ENCODE data around the gene FAM222B.
"Not testable (repeated sequence)": the region's sequence is repeated elsewhere in the genome, so short reads cannot be mapped to it uniquely, and the experiment has no call there.

The FAM222B gene

DNA sequence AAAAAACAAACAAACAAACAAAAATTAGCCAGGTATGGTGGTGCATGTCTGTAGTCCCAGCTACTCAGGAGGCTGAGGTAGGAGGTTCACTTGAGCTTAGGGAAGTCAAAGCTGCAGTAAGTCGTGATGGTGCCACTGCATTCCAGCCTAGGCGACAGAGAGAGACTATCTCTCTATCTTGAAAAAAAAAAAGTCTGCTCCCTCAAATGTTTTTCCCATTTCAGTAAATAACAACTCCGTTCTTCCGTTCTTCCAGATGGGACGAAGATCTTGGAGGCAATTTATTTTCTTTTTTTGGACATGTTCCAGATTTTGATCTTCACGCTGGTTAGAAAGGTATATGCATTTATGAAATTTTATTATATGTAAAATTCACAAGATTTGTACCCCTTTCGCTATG is 31.2 kb upstream of the FAM222B start:
- no peak for DNase-seq (ENCODE audit: low read depth, low spot score)

DNA sequence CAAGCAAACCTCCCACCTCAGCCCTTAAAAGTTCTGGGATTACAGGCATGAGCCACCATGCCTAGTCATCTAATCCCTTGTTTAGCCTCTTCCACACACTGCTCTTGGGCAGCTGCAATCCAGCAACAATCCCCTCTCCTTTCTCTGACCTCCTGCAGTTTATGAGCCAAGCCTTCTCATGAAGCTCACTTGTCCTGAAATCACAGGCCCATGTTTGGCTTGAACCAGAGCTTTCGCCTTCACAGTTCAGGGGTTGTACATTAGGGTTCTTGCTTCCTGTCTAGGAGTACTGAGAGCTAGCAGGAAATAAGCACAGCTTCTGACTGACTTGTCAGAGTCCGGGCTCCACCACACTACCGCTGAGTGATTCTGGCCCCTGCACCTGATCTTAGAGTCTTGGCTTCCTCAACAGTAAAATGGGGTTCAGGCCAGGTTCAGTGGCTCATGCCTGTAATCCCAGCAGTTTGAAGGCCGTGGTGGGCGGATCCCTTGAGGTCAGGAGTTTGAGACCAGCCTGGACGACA is 28.5 kb upstream of the FAM222B start:
- peak; percentile 28 for DNase-seq (ENCODE audit: low read depth, low spot score)

DNA sequence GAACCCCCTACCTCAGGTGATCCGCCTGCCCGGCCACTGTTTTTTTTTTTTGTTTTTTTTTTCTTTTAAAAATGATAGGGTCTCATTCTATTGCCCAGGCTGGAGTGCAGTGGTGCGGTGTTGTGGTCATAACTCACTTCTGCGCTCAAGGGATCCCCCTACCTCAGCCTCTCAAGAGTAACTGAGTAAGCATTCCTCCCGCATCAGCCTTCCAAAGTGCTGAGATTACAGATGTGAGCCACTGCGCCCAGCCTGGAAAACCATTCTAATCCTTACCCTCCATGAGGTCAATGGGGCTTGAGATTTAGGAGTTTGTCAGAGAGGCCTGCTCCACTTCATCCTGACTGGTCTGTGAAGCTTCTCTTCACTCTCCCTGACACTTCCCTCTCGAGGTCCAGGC is 24.7 kb upstream of the FAM222B start:
- no peak for DNase-seq (ENCODE audit: low read depth, low spot score)

DNA sequence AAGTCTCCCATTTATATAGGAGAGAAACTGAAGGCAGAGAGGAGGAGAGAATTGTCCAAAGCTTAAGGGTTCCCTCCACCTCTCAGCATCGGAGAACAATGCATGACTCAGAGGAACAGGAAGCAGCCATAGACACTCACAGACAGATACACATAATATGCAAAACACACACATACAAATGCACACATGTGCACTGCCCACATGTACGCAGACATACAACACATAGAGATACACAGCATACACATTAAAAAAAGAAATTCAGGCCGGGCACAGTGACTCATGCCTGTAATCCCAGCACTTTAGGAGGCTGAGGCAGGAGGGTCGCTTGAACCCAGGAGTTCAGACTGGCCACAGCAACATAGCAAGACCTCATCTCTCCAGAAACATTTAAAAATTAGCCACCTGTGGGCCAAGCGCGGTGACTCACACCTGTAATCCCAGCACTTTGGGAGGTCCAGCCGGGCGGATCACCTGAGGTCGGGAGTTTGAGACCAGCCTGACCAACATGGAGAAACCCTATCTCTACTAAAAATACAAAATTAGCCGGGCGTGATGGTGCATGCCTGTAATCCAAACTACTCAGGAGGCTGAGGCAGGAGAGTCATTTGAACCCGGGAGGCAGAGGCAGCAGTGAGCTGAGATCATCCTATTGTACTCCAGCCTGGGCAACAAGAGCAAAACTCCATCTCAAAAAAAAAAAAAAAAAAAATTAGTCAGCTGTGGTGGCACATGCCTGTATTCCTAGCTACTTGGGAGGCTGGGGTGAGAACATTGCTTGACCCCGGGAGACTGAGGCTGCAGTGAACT is 23.6 kb upstream of the FAM222B start:
- no peak for DNase-seq (ENCODE audit: low read depth, low spot score)

DNA sequence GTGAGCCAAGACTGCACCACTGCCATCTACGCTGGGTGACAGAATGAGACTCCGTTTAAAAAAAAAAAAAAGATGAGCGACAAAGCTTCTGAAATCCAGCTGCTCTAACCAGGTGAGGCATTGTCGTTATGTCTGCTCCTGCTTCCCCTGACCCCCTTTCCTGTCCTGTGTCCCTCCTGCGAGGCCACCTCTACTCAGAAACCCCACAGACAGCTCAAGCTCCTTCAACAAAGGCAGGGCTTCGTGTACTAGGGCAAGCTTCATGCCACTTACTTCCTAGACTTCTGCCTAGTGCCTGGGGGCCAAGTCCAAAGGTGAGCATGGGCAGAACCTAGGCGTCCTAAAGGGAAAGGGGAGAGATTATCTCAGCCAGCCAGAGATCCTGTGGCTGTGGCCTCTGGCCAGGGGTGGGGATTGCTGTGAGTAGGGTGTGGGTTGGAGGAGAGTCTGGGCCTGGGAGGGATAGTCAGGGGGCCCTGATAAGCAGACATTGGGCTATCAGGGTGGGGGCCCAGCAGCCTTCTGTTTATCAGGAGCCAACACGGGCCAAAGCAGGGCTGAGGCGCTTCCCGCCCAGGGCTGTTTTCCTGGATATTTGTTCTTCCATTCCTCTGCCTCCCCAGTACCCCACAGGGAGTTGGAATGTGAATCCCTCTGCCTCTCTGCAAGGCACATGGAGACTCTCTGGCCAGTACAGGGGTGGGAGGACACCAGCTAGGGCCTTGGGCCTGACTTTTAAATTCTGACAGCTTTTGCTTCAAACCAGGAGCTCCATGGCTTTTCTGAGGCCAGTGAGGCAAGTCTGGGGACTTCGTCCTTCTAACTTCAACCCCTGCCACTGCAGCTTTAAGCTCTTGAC is 22.6 kb upstream of the FAM222B start:
- peak; percentile 51 for DNase-seq (ENCODE audit: low read depth, low spot score)

DNA sequence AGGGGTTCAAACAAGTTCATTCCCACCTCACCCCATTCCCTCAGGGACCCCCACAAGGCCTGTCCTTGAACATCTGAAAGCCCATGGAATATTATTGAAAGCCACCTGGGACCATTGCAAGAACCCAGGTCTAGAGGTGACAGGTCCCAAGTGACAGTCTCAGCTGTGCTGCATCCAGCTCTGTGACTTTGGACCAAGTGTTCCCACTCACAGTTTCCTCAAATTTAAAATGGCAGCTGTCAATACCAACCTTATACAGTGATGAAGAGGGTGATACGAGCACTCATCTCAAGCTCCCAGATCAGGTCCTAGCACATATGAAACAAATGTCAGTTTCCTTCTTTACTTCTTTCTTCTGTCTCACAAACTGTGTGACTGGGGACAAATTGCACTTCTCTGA is 21.4 kb upstream of the FAM222B start:
- DNase-seq (ENCODE audit: low read depth, low spot score), result no peak

DNA sequence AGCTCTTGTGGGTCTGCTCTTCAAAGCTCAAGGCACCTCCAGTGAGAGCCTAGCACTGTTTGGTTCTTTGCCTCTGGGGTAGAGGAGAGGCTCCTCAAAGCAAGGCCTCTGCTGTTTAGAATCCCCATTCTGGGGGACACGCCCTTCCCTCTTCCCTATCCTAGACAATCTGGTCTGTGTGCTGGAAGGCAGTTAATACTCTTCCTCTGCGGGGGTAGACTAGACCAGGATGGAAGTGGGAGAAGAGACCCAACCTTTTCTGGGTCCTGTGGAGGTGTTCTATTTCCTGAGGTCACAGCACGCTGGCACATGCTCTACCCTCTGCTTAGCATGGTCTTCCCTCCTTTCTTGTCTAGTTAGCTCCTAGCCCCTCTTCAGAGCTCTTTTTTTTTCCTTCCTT is 20.0 kb upstream of the FAM222B start:
- no peak for DNase-seq (ENCODE audit: low read depth, low spot score)

DNA sequence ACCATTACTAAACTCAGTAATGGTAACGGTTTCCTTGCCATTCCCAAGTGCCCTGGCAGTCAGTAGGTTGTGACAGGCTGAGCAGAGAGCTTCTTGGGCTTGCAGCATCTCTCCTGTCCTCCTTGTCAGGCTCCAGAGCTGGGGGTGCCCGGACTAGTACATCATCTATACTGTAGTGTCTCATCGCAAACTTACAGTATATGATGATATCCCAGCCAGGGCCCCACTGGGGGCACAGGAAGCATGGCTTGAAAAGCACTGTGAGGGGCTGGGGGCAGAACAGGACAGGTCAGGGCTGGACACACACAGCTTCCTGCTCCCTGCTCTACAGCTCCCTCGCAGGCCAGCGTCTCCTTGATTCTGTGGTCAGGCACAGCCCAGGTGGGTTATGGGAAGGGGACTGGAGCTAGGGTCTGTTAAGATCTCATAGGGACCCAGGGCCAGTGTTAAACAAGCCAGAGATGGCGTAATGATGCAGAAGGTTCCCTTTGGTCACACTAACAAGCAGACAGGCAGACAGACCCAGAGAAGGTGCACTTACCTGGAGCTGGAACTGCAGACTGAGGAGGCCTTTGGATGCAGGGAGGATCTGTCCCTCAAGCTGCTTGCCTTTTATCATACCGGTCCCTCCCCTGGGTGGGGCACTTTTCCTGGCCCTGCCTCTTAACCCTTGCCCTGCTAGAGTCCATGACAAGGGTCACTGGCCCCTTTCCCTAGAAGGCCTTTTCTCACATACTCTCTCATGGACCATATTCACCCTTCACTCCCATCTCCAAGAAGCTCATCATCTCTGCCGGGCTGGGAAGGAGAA is 19.0 kb upstream of the FAM222B start:
- peak; percentile 24 for DNase-seq (ENCODE audit: low read depth, low spot score)

DNA sequence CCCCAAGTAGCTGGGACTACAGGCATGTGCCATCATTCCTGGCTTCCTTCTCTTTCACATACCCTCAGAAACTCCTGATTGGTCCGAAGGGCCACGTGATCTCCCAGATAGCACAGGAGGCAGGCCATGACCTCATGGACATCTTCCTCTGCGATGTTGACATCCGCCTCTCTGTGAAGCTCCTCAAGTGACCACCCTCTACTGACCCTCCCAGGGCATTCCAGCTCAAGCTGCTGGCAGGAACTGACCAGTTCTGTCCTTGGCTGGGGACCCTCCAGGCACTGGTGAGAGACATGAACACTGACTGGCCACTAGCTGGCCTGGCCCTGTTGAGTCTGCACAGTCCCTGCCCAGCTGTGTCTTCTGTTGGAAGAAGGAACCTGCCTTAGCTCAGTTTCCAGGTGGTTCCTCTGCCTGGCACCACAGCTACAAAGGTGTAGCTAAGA is 17.8 kb upstream of the FAM222B start:
- no peak for DNase-seq (ENCODE audit: low read depth, low spot score)

DNA sequence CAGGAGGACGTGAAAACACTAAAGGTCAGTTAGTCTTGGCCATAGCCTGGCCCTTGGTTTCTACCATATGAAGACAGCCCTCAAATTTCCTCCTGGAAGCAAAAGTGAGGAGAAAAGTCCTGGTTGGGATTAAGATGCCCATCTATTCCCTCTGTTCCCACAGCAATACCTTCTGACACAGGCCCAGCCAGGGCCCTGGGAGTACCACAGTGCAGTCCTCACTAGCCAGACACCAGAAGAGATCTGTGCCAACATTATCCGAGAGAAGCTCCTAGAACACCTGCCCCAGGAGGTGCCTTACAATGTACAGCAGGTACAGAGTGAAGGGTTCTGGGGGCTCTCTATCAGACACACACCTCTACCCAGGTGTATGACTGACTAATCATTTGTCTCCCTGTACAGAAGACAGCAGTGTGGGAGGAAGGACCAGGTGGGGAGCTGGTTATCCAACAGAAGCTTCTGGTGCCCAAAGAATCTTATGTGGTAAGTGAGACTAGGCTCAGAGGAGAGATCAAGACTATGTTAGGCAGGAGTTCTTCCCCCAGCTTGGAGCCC is 16.3 kb upstream of the FAM222B start:
- no peak for DNase-seq (ENCODE audit: low read depth, low spot score)

DNA sequence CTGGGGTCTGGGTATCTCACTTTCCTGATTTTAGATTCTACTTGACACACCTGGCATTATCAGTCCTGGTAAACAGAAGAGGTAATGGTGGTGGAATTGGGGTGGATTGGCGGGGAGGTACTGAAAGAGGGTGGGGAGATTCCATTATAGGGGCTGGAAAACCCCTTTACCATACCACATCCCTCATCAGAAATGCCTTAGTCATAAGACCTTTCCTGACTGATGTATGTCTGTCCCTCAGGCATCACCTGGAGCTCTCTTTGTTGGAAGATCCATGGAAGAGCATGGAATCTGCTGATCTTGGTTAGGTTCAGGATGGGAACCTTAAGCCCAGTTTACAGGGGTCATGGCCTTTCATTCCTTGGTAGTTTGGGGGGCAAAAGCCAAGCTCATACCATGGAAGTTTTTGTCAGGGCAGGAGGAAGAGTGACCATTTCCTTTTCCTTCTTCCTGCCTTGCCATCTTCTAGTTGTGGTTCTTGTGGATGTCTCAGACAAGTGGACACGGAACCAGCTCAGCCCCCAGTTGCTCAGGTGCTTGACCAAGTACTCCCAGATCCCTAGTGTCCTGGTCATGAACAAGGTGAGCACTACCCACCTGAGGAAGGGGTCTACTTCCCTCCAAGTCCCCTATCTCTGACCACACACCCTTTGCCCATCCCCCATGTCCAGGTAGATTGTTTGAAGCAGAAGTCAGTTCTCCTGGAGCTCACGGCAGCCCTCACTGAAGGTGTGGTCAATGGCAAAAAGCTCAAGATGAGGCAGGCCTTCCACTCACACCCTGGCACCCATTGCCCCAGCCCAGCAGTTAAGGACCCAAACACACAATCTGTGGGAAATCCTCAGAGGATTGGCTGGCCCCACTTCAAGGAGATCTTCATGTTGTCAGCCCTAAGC is 15.6 kb upstream of the FAM222B start:
- no peak for DNase-seq (ENCODE audit: low read depth, low spot score)

DNA sequence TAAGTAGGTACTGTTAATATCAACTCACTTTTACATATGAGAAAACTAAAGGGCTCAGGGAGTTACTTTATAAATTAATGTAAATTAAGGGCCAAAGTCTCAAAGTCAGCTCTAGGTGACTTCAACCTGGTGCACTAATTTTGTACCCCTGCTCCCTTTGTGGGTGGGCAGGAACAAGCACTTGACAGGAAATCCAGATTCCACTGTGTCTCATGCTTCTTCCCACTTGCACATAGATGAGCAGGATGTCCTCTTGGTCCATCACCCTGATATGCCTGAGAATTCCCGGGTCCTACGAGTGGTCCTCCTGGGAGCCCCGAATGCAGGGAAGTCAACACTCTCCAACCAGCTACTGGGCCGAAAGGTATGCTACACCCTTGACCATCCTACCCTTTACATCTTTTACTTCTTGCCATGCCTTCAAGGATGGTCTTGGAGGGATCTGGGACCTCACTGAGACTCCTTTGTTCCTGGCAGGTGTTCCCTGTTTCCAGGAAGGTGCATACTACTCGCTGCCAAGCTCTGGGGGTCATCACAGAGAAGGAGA is 13.5 kb upstream of the FAM222B start:
- DNase-seq (ENCODE audit: low read depth, low spot score), result no peak

DNA sequence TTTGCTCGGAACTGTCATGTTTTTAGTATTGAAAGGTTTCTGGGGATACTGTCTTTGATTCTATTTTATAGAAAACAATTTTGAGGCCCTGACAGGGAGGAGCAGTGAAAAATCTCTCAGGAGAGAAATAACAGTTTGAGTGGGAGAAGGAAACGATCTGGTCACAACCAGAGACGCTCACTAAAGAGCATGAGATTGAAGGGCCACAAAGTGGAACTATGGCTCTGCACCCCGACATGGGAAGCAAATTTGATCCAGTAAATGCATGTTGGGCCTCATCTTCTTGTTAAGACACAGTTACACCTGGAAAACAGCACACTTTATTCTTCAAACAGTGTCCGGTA is 12.7 kb upstream of the FAM222B start:
- no peak for DNase-seq (ENCODE audit: low read depth, low spot score)

DNA sequence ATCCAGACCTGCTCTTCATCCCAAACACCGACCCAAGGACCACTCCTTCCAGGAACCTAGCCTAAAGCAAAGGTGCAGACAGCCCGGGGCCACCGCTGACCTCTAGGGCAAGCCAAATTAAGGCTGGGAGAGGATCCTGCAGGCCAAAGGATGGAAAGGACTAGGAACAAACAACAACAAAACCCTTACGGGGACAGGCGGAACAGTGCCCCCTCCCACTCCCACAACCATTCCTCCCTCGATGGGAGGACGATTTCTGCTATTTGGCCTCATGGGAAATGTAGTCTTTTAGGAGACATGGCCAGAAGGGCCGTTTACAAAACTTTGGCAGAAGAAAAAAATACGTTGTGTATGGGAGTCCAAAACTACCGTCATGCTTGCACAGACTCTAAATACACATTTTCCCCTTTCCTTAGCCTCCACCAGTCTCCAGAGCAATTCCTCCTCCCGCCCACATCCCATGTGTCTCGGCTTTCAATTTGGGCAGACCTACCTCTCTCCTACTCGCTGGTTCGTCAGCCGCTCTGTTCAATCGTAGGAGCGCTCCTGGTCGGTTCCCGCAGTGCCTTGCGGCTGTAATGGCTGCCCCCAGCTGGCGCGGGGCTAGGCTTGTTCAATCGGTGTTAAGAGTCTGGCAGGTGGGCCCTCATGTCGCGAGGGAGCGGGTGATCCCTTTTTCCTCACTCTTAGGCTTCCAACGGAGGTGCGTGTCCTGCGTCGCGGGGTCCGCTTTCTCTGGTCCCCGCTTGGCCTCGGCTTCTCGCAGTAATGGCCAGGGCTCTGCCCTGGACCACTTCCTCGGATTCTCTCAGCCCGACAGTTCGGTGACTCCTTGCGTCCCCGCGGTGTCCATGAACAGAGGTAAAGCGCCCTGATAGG is 12.1 kb upstream of the FAM222B start, which contains the start of gene ERAL1:
ERAL1 (plus strand) TSS at position 560 of the 879 bp plus-strand sequence; CDS start at position 579, 19 bp downstream.
- DNase-seq (ENCODE audit: low read depth, low spot score), result peak; percentile 89

DNA sequence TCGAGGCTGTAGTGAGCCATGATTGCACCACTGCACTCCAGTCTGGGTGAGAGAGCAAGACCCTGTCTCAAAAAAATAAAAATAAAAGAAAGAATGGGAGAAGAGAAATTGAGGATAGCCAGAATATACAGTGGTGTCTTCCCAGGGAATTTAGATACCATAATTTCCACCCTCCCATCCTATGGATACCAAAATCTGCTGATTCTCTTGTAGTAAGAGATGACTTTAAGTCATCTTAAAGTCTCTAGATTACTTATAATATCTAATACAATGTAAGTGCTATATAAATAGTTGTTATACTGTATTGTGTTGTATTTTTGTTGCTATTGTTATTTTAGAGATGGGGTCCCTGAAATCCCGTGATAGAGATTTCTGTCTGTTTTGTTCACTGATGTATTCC is 10.7 kb upstream of the FAM222B start:
- DNase-seq (ENCODE audit: low read depth, low spot score), result no peak

DNA sequence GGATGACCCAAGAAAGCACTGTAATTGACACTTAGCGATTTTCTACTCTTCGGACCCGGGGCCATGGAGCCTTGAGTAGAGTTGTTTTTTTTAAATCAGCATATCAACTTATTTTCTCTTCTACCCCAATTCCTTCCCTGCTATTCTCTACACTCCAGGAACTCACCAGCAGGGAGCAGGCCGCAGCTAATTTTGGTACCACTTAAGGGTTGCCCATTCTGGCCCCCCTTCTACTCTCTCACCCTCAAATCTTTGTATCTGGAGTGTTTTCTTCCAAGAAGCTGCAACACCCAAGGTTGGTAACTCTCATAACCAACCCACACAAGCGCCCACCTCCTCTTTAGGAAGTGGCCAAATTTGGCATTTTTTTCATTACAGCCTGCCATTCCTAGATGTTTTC is 6.7 kb upstream of the FAM222B start:
- DNase-seq (ENCODE audit: low read depth, low spot score), result no peak

DNA sequence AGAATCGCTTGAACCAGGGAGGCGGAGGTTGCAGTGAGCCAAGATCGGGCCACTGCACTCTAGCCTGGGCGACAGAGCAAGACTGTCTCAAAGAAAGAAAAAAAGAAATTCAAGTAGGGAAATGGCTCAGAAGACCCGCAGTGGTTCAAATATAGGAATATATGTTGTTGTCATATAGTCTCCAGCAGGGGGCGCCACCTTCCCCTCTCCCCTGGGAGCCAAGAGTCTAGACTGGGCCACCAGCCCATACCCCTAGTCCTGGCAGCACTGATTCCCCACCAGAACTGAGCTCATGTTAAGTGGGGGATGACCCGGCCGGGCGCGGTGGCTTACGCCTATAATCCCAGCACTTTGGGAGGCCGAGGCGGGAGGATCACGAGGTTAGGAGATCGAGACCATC is 6.1 kb upstream of the FAM222B start:
- DNase-seq (ENCODE audit: low read depth, low spot score), result not testable (repeated sequence)

DNA sequence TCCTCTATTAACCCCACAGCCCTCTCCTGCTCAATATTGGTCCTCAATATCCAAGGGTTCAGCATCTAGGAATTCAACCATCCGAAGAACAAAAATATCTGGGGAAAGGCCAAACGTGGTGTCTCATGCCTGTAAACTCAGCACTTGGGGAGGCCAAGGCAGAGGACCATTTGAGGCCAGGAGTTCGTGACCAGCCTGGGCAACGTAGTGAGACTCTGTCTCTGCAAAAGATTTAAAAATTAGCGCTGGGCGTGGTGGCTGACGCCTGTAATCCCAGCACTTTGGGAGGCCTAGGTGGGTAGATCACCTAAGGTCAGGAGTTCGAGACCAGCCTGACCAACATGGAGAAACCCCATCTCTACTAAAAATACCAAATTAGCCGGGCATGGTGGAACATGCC is 4.1 kb upstream of the FAM222B start:
- DNase-seq (ENCODE audit: low read depth, low spot score), result not testable (repeated sequence)

DNA sequence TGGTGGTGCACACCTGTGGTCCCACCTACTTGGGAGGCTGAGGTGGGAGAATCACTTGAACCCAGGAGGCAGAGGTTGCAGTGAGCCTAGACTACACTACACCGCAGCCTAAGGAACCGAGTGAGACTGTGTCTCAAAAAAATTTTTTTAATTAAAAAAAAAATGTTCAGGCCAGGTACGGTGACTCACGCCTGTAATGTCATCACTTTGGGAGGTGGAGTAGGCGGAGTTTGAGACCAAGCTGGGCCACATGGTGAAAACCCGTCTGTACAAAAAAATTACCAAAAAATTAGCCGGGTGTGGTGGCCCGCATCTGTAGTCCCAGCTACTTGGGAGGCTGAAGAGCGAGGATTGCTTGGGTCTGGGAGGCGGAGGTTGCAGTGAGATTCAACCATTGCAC is 3.6 kb upstream of the FAM222B start:
- no peak for DNase-seq (ENCODE audit: low read depth, low spot score)
